PC-3 (cell line): ENCODE measurements around the gene CFAP299.

Experiments used
- CTCF ChIP-seq: fragments of 300-600 bp; sonication (generic); conservative IDR thresholded peaks from 2 replicates; pipeline ENCODE4 v1.5.1; 2017; ENCODE audit warnings: antibody characterized with exemption, low read depth, mild to moderate bottlenecking, low read length
- EZH2 ChIP-seq: fragments of 300-600 bp; sonication (generic); IDR thresholded peaks from one replicate; pipeline ENCODE4 v1.6.1; 2017; ENCODE audit warnings: antibody characterized with exemption, mild to moderate bottlenecking, low read length; ENCODE audit not compliant: unreplicated experiment
- EZH2phosphoT487 ChIP-seq: fragments of 300-600 bp; sonication (generic); IDR thresholded peaks from 2 replicates; pipeline ENCODE4 v1.6.1; 2018; ENCODE audit warnings: mild to moderate bottlenecking, antibody characterized with exemption, low read length, borderline replicate concordance

DNA sequence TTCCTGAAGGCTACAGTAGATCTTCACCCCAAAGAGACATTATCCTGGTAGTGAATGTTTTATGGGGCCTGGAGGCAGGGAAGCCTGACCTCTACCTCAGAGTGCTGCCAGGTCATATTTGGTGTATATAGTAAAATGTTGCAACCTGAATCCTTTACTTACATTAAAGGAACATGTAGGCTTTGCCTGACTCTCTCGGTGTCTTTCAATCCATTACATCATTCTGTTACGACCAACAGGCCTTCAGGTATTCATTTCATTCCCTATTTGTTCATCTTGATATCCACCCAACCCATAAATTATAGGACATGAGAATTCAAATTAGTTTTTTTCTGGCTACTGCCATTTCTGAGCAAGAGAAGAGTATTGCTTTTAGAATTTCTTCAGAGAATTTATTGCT lies 116.5 kb downstream of the CFAP299 start:
- TF ChIP-seq CTCF (no peak), EZH2 (no peak), EZH2phosphoT487 (no peak)
